Measurements from ENCODE around the gene XIAP. TPM values are rescaled to one million over a fixed set of nuclear protein-coding genes. Genes with fewer than 3 reads are reported as not detected.

XIAP gene
- total and polyA plus RNA-seq, 9 of the 15 experiments (the other 6 are each of a cell fraction or from before 2014, with no cell fraction given): 5.7 to 40.5 (median 19.8) TPM

DNA sequence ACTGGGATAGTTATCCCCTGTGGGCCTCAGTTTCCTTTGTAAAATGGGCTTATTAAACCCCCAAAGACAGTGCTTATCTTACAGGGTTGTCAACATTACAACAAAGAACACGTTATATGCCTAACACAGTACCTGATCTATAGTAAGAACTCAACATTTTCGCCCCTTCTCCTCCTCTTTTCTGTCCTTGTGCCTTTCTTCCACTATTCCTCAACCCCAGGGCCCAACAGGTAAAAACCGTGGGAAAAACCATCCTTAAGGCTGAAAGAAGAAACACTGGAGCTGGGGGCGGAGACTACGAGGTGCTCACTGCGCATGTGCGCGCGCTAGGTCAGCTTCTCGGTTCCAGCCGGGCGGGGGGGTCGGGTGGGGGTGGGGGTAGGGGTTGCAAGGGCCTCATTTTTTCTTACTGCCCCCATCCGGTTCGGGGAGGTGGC, 426 bp upstream of the XIAP start:
- Histone ChIP-seq H2AFZ (ENCODE audit: low read depth, low read length) (peak overlapping the region; percentile 76), H3K79me2 (ENCODE audit: control insufficient read depth, insufficient read depth, low read length) (peaks cover 43% of the 10 kb centered on the region), H3K9me1 (ENCODE audit: control insufficient read depth, insufficient read depth, low read length) (no peaks in the 10 kb centered on the region), H4K20me1 (replicated peaks; ENCODE audit: control insufficient read depth, insufficient read depth, low read length) (no peaks in the 10 kb centered on the region), H3K4me3 (peak overlapping the region; percentile 67), H3K9ac (ENCODE audit: insufficient read depth in 1 of 2, low read depth in 2 of 2, low read length in 2 of 2) (peak overlapping the region; percentile 92 to 96), H3K36me3 (ENCODE audit: control insufficient read depth, insufficient read depth, low read length) (peaks cover 13% of the 10 kb centered on the region; the same call in 1 of the 3 replicates), H3K9me3 (replicated peaks; ENCODE audit: control insufficient read depth, insufficient read depth, low read depth, low read length) (no peaks in the 10 kb centered on the region), H3K27ac (ENCODE audit: extremely low read depth, low read depth, low read length) (peak overlapping the region; percentile 91), H3K4me1 (replicated peaks in 1 of 2; ENCODE audit: control insufficient read depth in 2 of 2, insufficient read depth in 2 of 2, low read length in 2 of 2) (no peaks in the 10 kb centered on the region; a peak in 2 of 5 replicates), H3K27me3 (ENCODE audit: control insufficient read depth in 2 of 2, insufficient read depth in 2 of 2, low read length in 2 of 2) (no peaks in the 10 kb centered on the region), H3K4me2 (ENCODE audit: insufficient read depth, low read length) (peak overlapping the region; percentile 82)
- FAIRE-seq (peak; percentile 48), DNase-seq (ENCODE audit: extremely low read depth in 1 of 4, low spot score in 3 of 4) (no peak), ATAC-seq (no peak; the same call in 2 of the 3 replicates)
- intact Hi-C loops (cut with micrococcal nuclease) (no loop called here), in situ Hi-C loops (cut with MboI) (no loop called here)
- ChIA-PET POLR2A (interaction anchor here (0.6 to 1.8 kb wide), 3 partner anchors 11 to 24 kb away, joined by 3 to 15 read pairs (median 3); no protein-coding TSS in a partner anchor), CTCF (ENCODE audit: low intra/inter-chr PET ratio) (no interaction called here)
- 0% methylated on average over 3 of the region's 15 CpGs for WGBS (ENCODE audit: insufficient coverage, low coverage, missing lambda C conversion rate)
- BruUV-seq (replicated peaks): no TSS peak
- no peak for TF ChIP-seq ARID1B (IDR thresholded peaks at IDR 0.05)
- no peak for TF ChIP-seq SMARCB1 (IDR thresholded peaks at IDR 0.05; ENCODE audit: insufficient read length, low read depth)
- TF ChIP-seq, protein P1, sequence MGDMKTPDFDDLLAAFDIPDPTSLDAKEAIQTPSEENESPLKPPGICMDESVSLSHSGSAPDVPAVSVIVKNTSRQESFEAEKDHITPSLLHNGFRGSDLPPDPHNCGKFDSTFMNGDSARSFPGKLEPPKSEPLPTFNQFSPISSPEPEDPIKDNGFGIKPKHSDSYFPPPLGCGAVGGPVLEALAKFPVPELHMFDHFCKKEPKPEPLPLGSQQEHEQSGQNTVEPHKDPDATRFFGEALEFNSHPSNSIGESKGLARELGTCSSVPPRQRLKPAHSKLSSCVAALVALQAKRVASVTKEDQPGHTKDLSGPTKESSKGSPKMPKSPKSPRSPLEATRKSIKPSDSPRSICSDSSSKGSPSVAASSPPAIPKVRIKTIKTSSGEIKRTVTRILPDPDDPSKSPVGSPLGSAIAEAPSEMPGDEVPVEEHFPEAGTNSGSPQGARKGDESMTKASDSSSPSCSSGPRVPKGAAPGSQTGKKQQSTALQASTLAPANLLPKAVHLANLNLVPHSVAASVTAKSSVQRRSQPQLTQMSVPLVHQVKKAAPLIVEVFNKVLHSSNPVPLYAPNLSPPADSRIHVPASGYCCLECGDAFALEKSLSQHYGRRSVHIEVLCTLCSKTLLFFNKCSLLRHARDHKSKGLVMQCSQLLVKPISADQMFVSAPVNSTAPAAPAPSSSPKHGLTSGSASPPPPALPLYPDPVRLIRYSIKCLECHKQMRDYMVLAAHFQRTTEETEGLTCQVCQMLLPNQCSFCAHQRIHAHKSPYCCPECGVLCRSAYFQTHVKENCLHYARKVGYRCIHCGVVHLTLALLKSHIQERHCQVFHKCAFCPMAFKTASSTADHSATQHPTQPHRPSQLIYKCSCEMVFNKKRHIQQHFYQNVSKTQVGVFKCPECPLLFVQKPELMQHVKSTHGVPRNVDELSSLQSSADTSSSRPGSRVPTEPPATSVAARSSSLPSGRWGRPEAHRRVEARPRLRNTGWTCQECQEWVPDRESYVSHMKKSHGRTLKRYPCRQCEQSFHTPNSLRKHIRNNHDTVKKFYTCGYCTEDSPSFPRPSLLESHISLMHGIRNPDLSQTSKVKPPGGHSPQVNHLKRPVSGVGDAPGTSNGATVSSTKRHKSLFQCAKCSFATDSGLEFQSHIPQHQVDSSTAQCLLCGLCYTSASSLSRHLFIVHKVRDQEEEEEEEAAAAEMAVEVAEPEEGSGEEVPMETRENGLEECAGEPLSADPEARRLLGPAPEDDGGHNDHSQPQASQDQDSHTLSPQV (IDR thresholded peaks at IDR 0.05): 0 out of 2 replicates have a peak, but pooled peaks have one; percentile 21
- 0 out of 2 replicates have a peak, but pooled peaks have one; percentile 23 for TF ChIP-seq THRAP3 (IDR thresholded peaks at IDR 0.05; ENCODE audit: borderline replicate concordance)
- TF ChIP-seq HNRNPUL1 (IDR thresholded peaks at IDR 0.05; ENCODE audit: low read length): no peak
- no peak for TF ChIP-seq ZNF696 (CRISPR knock-in tag; conservative IDR thresholded peaks at IDR 0.05)
- peak; percentile 66 for TF ChIP-seq BCOR (IDR thresholded peaks at IDR 0.05)
- TF ChIP-seq NRF1 (conservative IDR thresholded peaks at IDR 0.05 in 1 of 2, IDR thresholded peaks at IDR 0.05 in 1 of 2): peak; percentile 89 to 91
- no peak for TF ChIP-seq ZNF124 (CRISPR knock-in tag; IDR thresholded peaks at IDR 0.05)
- peak; percentile 18 for TF ChIP-seq MEIS2 (IDR thresholded peaks at IDR 0.05; ENCODE audit: partially characterized antibody)
- TF ChIP-seq POLR2B (IDR thresholded peaks at IDR 0.05; ENCODE audit: low read depth, partially characterized antibody): no peak
- TF ChIP-seq RCOR1 (IDR thresholded peaks at IDR 0.05; ENCODE audit: borderline replicate concordance in 1 of 2, low read depth in 2 of 2, low read length in 2 of 2): 0 out of 4 replicates have a peak, but pooled peaks of 1 of the 2 experiments have one; percentile 4
- TF ChIP-seq PML (IDR thresholded peaks at IDR 0.05; ENCODE audit: low read length): no peak
- TF ChIP-seq ZNF232 (CRISPR knock-in tag; IDR thresholded peaks at IDR 0.05): no peak
- TF ChIP-seq NBN (IDR thresholded peaks at IDR 0.05; ENCODE audit: low read depth): no peak
- no peak for TF ChIP-seq ZSCAN29 (IDR thresholded peaks at IDR 0.05)
- TF ChIP-seq ZNF436 (CRISPR knock-in tag; IDR thresholded peaks at IDR 0.05): no peak
- 0 out of 2 replicates have a peak, but pooled peaks have one; percentile 22 for TF ChIP-seq FOXJ2 (tag; IDR thresholded peaks at IDR 0.05)
- TF ChIP-seq BRD9 (IDR thresholded peaks at IDR 0.05; ENCODE audit: low read depth, partially characterized antibody): peak; percentile 32
- TF ChIP-seq KLF16 (IDR thresholded peaks at IDR 0.05): no peak
- no peak for TF ChIP-seq MXI1 (IDR thresholded peaks at IDR 0.05; ENCODE audit: low read depth, low read length)
- no peak for TF ChIP-seq ZNF75A (CRISPR knock-in tag; IDR thresholded peaks at IDR 0.05)
- no peak for TF ChIP-seq NUFIP1 (IDR thresholded peaks at IDR 0.05; ENCODE audit: partially characterized antibody)
